Measurements from ENCODE around the gene SLC39A8.

DNA sequence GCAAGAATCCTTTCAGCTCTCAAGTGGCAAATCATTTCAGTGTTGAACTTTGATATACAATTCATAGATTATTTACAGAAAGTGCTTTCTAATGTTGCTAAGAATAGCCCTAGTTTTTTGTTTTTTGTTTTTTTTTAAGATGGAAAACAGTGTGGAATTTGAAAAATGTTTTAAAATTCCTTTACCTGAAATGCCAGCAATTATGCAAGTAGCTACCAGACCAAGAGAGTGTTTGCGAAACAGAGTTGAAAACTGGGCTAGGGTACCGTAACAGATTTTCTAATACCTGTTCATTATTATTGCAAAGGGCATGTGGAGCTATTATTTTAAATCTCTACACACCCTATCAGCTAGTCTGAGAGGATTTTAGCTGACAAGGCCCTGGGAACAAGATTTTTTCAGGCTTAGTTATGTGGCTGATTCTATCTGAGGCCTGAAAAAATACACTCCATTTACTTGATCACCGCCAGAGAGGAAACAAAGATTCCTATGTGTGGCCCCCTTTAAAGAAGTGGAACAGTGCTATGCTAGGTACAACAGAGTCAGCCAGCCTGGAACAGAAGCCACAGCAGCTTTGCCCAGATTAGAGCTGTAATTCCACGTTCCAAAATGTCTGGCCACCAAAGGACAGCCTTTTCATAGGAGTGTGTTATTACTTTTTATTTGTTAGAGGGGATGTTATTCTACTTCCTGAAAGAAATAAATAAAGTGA, 46.9 kb upstream of the SLC39A8 start:
- TF ChIP-seq, protein P1, sequence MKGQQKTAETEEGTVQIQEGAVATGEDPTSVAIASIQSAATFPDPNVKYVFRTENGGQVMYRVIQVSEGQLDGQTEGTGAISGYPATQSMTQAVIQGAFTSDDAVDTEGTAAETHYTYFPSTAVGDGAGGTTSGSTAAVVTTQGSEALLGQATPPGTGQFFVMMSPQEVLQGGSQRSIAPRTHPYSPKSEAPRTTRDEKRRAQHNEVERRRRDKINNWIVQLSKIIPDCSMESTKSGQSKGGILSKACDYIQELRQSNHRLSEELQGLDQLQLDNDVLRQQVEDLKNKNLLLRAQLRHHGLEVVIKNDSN (IDR thresholded peaks at IDR 0.05): no peak
- TF ChIP-seq TAF1 (IDR thresholded peaks at IDR 0.05; ENCODE audit: low read depth) (no peak), ZBTB7A (IDR thresholded peaks at IDR 0.05; ENCODE audit: low read depth) (no peak), CREB1 (IDR thresholded peaks at IDR 0.05; ENCODE audit: low read depth) (no peak), TCF12 (IDR thresholded peaks at IDR 0.05; ENCODE audit: low read depth) (no peak), TEAD4 (IDR thresholded peaks at IDR 0.05) (0 out of 2 replicates have a peak, but pooled peaks have one; percentile 12), RAD21 (IDR thresholded peaks at IDR 0.05; ENCODE audit: low read depth) (no peak), EP300 (IDR thresholded peaks at IDR 0.05; ENCODE audit: borderline replicate concordance) (no peak), NFIC (IDR thresholded peaks at IDR 0.05) (no peak), EGR1 (IDR thresholded peaks at IDR 0.05) (no peak), CEBPB (IDR thresholded peaks at IDR 0.05) (no peak; the same call in 1 of the 2 replicates)
- TF ChIP-seq, protein P2, sequence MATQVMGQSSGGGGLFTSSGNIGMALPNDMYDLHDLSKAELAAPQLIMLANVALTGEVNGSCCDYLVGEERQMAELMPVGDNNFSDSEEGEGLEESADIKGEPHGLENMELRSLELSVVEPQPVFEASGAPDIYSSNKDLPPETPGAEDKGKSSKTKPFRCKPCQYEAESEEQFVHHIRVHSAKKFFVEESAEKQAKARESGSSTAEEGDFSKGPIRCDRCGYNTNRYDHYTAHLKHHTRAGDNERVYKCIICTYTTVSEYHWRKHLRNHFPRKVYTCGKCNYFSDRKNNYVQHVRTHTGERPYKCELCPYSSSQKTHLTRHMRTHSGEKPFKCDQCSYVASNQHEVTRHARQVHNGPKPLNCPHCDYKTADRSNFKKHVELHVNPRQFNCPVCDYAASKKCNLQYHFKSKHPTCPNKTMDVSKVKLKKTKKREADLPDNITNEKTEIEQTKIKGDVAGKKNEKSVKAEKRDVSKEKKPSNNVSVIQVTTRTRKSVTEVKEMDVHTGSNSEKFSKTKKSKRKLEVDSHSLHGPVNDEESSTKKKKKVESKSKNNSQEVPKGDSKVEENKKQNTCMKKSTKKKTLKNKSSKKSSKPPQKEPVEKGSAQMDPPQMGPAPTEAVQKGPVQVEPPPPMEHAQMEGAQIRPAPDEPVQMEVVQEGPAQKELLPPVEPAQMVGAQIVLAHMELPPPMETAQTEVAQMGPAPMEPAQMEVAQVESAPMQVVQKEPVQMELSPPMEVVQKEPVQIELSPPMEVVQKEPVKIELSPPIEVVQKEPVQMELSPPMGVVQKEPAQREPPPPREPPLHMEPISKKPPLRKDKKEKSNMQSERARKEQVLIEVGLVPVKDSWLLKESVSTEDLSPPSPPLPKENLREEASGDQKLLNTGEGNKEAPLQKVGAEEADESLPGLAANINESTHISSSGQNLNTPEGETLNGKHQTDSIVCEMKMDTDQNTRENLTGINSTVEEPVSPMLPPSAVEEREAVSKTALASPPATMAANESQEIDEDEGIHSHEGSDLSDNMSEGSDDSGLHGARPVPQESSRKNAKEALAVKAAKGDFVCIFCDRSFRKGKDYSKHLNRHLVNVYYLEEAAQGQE (IDR thresholded peaks at IDR 0.05; ENCODE audit: low read depth): no peak
- TF ChIP-seq, protein P3, sequence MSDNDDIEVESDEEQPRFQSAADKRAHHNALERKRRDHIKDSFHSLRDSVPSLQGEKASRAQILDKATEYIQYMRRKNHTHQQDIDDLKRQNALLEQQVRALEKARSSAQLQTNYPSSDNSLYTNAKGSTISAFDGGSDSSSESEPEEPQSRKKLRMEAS (IDR thresholded peaks at IDR 0.05): no peak
